H1 (cell line): ENCODE measurements around the gene HOXC11. TPM values are rescaled to one million over a fixed set of nuclear protein-coding genes. Genes with fewer than 3 reads are reported as not detected.

Experiments used
- CTCF ChIA-PET: fragments of 300-600 bp; sonication (Branson Sonifier 250); formaldehyde crosslinking; loops from one replicate; lab custom pipeline; 2021; ENCODE audit not compliant: partially characterized antibody; lab: Charles Lee
- POLR2A ChIA-PET: fragments of 300-600 bp; sonication (Branson Sonifier 250); formaldehyde crosslinking; loops from one replicate; lab custom pipeline; 2021; ENCODE audit warnings: inconsistent platforms; ENCODE audit not compliant: partially characterized antibody; lab: Charles Lee
- DNase-seq, 2 experiments: peaks; one replicate each; pipeline versions ENCODE4 v3.0.0 to v3.0.0-alpha.2; 2010 to 2022; ENCODE audit warnings: low spot score in 2 of 2, low read depth in 1 of 2, mixed read lengths in 1 of 2
- FAIRE-seq: peaks from 2 replicates; lab custom pipeline; 2011; peaks lifted over from hg19 to GRCh38; lab: Jason Lieb, UNC
- H2AFZ ChIP-seq: 2 replicates; pipeline ENCODE4 v1.8.1; 2012; ENCODE audit warnings: low read length, inconsistent platforms
- H2AK5ac ChIP-seq: 2 replicates; pipeline ENCODE4 v1.6.1; 2013; ENCODE audit warnings: low read depth, low read length
- H2BK120ac ChIP-seq: replicated peaks from 2 replicates; pipeline ENCODE3; 2013; ENCODE audit warnings: low read depth, low read length, inconsistent platforms
- H2BK12ac ChIP-seq: 2 replicates; pipeline ENCODE4 v1.6.1; 2013; ENCODE audit warnings: low read depth, low read length
- H2BK15ac ChIP-seq: 2 replicates; pipeline ENCODE4 v1.6.1; 2013; ENCODE audit warnings: low read length
- H2BK20ac ChIP-seq: 2 replicates; pipeline ENCODE4 v1.6.1; 2013; ENCODE audit warnings: low read length
- H2BK5ac ChIP-seq: 2 replicates; pipeline ENCODE4 v1.6.1; 2013; ENCODE audit warnings: low read depth, low read length
- H3K14ac ChIP-seq: 2 replicates; pipeline ENCODE4 v1.6.1; 2013; ENCODE audit warnings: inconsistent platforms; ENCODE audit not compliant: insufficient read length
- H3K18ac ChIP-seq: 2 replicates; pipeline ENCODE4 v1.6.1; 2013; ENCODE audit warnings: low read length; ENCODE audit errors: extremely low read depth
- H3K23ac ChIP-seq: 2 replicates; pipeline ENCODE4 v1.6.1; 2013; ENCODE audit warnings: inconsistent platforms; ENCODE audit not compliant: insufficient read length
- H3K23me2 ChIP-seq: 2 replicates; pipeline ENCODE4 v1.6.1; 2013; ENCODE audit warnings: low read depth, low read length
- H3K27ac ChIP-seq: 2 replicates; pipeline ENCODE4 v1.6.1; 2011; ENCODE audit warnings: low read depth, low read length, inconsistent platforms
- H3K27me3 ChIP-seq, 4 experiments: replicated peaks in 1 of 4; 1 replicate in 1 of 4; 2 replicates in 3 of 4; pipeline versions ENCODE4 v1.6.1 to v1.8.1; 2011 to 2013; ENCODE audit warnings: low read length in 3 of 4, mild to moderate bottlenecking in 3 of 4, inconsistent platforms in 2 of 4, mixed read lengths in 2 of 4, moderate library complexity in 1 of 4; ENCODE audit not compliant: control insufficient read depth in 3 of 4, insufficient read depth in 3 of 4; ENCODE audit errors: extremely low read depth in 1 of 4
- H3K36me3 ChIP-seq, 4 experiments: 2 replicates each; pipeline versions ENCODE4 v1.6.1 to v1.8.1; 2011 to 2013; ENCODE audit warnings: mild to moderate bottlenecking in 4 of 4, low read length in 3 of 4, moderate library complexity in 2 of 4, control low read depth in 1 of 4, inconsistent platforms in 1 of 4; ENCODE audit not compliant: insufficient read depth in 4 of 4, control insufficient read depth in 2 of 4
- H3K4ac ChIP-seq: replicated peaks from 2 replicates; pipeline ENCODE3; 2013; ENCODE audit warnings: low read length, low read depth, mixed read lengths, inconsistent platforms; ENCODE audit not compliant: insufficient read length
- H3K4me1 ChIP-seq, 4 experiments: replicated peaks in 1 of 4; 1 replicate in 1 of 4; 2 replicates in 3 of 4; pipeline versions ENCODE4 v1.6.1 to v1.8.1; 2011 to 2013; ENCODE audit warnings: low read length in 3 of 4, inconsistent platforms in 2 of 4, mixed read lengths in 1 of 4; ENCODE audit not compliant: insufficient read depth in 4 of 4, control insufficient read depth in 3 of 4
- H3K4me2 ChIP-seq, 2 experiments: 2 replicates each; pipeline versions ENCODE4 v1.6.1 to v1.8.1; 2011 to 2013; ENCODE audit warnings: low read depth in 2 of 2, low read length in 2 of 2, control low read depth in 1 of 2, inconsistent platforms in 1 of 2, mild to moderate bottlenecking in 1 of 2; ENCODE audit not compliant: insufficient read depth in 1 of 2
- H3K4me3 ChIP-seq, 4 experiments: fragments of 200-600, 300-600 bp in 1 of 4; sonication (generic), shearing (Covaris generic), sonication (Bioruptor Twin) in 1 of 4; 2 replicates each; pipeline versions ENCODE4 v1.5.1 to v1.8.1; 2011 to 2016; ENCODE audit warnings: low read length in 4 of 4, low read depth in 3 of 4, control low read depth in 2 of 4, inconsistent platforms in 2 of 4, mild to moderate bottlenecking in 2 of 4, mixed read lengths in 1 of 4, moderate library complexity in 1 of 4; ENCODE audit not compliant: insufficient read depth in 2 of 4; ENCODE audit errors: extremely low read depth in 1 of 4
- H3K56ac ChIP-seq: replicated peaks from 2 replicates; pipeline ENCODE3; 2013; ENCODE audit warnings: low read depth, mild to moderate bottlenecking, mixed read lengths, low read length, inconsistent platforms; ENCODE audit not compliant: insufficient read length
- H3K79me1 ChIP-seq: 2 replicates; pipeline ENCODE4 v1.6.1; 2013; ENCODE audit warnings: low read depth, low read length, control low read depth
- H3K79me2 ChIP-seq, 2 experiments: 2 replicates each; pipeline versions ENCODE4 v1.6.1 to v1.8.1; 2012 to 2013; ENCODE audit warnings: low read length in 2 of 2, mild to moderate bottlenecking in 2 of 2, inconsistent platforms in 1 of 2; ENCODE audit not compliant: insufficient read depth in 2 of 2, control insufficient read depth in 1 of 2
- H3K9ac ChIP-seq, 4 experiments: replicated peaks in 1 of 4; 1 replicate in 1 of 4; 2 replicates in 3 of 4; pipeline versions ENCODE4 v1.6.1 to v1.8.1; 2011 to 2013; ENCODE audit warnings: low read depth in 3 of 4, low read length in 3 of 4, control low read depth in 2 of 4, mild to moderate bottlenecking in 2 of 4, moderate library complexity in 2 of 4, inconsistent platforms in 1 of 4; ENCODE audit errors: extremely low read depth in 1 of 4
- H3K9me3 ChIP-seq, 2 experiments: 2 replicates each; pipeline versions ENCODE4 v1.6.1 to v1.8.1; 2012 to 2013; ENCODE audit warnings: mild to moderate bottlenecking in 2 of 2, moderate library complexity in 2 of 2, control low read depth in 1 of 2, inconsistent platforms in 1 of 2, low read depth in 1 of 2, low read length in 1 of 2, mixed read lengths in 1 of 2; ENCODE audit not compliant: insufficient read depth in 2 of 2
- H4K20me1 ChIP-seq, 2 experiments: replicated peaks in 1 of 2; 2 replicates each; pipeline versions ENCODE3 to v1.8.1; 2011 to 2013; ENCODE audit warnings: inconsistent platforms in 2 of 2, low read length in 2 of 2, mild to moderate bottlenecking in 1 of 2; ENCODE audit not compliant: insufficient read depth in 2 of 2, control insufficient read depth in 1 of 2
- H4K5ac ChIP-seq: 2 replicates; pipeline ENCODE4 v1.6.1; 2013; ENCODE audit warnings: low read length, low read depth, mixed read lengths, inconsistent platforms; ENCODE audit not compliant: insufficient read length
- H4K8ac ChIP-seq: 2 replicates; pipeline ENCODE4 v1.8.0; 2013; ENCODE audit warnings: mild to moderate bottlenecking, moderate library complexity, low read length, inconsistent platforms; ENCODE audit not compliant: insufficient read depth; ENCODE audit errors: extremely low read depth
- H4K91ac ChIP-seq: replicated peaks from 2 replicates; pipeline ENCODE3; 2013; ENCODE audit warnings: low read length, mixed read lengths, inconsistent platforms; ENCODE audit not compliant: insufficient read length
- CTCF ChIP-seq, 3 experiments: IDR thresholded peaks; 1 replicate in 2 of 3; 2 replicates in 1 of 3; pipeline versions ENCODE4 v1.5.1 to v1.6.1; 2011; ENCODE audit warnings: low read length in 3 of 3, mild to moderate bottlenecking in 3 of 3, inconsistent platforms in 2 of 3, low read depth in 1 of 3, moderate library complexity in 1 of 3; ENCODE audit not compliant: insufficient read depth in 1 of 3; ENCODE audit errors: control extremely low read depth in 1 of 3
- EZH2 ChIP-seq: fragments of 200-600 bp; sonication (generic); IDR thresholded peaks from 2 replicates; pipeline ENCODE4 v1.7.1; 2012; ENCODE audit warnings: low read depth, mild to moderate bottlenecking, moderate library complexity, low read length, inconsistent platforms; ENCODE audit not compliant: severe bottlenecking
- KDM4A ChIP-seq: IDR thresholded peaks from one replicate; pipeline ENCODE4 v1.7.1; 2012; ENCODE audit warnings: low read depth, mild to moderate bottlenecking, moderate library complexity, low read length, inconsistent platforms; ENCODE audit not compliant: severe bottlenecking
- KDM5A ChIP-seq: fragments of 200-600 bp; IDR thresholded peaks from 2 replicates; pipeline ENCODE4 v1.7.1; 2012; ENCODE audit warnings: mild to moderate bottlenecking, low read length, inconsistent platforms, mixed read lengths
- SP2 ChIP-seq: IDR thresholded peaks from 2 replicates; pipeline ENCODE4 v1.6.1; 2012; ENCODE audit warnings: mild to moderate bottlenecking, low read length, inconsistent platforms
- SUZ12 ChIP-seq: fragments of 200-600 bp; sonication (generic); IDR thresholded peaks from 2 replicates; pipeline ENCODE4 v1.6.1; 2012; ENCODE audit warnings: mild to moderate bottlenecking, inconsistent platforms, low read length, moderate library complexity, mixed read lengths
- WGBS, 2 experiments: shearing (Covaris generic) in 1 of 2; methylation state at CpG; one replicate each; pipeline versions ENCODE4 v1.1.6 to v1.1.7; 2013 to 2015; ENCODE audit warnings: low lambda C conversion rate in 2 of 2, mixed read lengths in 2 of 2, inconsistent platforms in 1 of 2, low coverage in 1 of 2, missing lambda C conversion rate in 1 of 2; ENCODE audit not compliant: insufficient replicate concordance in 2 of 2, insufficient coverage in 1 of 2, insufficient read length in 1 of 2; ENCODE audit errors: extremely low coverage in 1 of 2, missing lambda C conversion rate in 1 of 2; 5-methylcytosine and 5-hydroxymethylcytosine counted together
- polyA plus RNA-seq, 7 experiments: library from polyadenylated mRNA; depleted of rRNA in 3 of 7; stranded (reverse) in 5 of 7; unstranded in 2 of 7; fragments of >200 nt in 5 of 7; fragments of 200-250 nt in 2 of 7; gene quantifications; 1 replicate in 5 of 7; 2 replicates in 1 of 7; 4 replicates in 1 of 7; pipeline versions ENCODE4 v1.2.1 to v1.2.3, GENCODE V29; 2011 to 2013; ENCODE audit warnings: missing spikeins in 2 of 7, mixed read lengths in 2 of 7
- total RNA-seq: library from RNA; stranded (reverse); fragmentation: NEBNext Ultra II Directional; extraction: Animal tissue kit (Norgen Biotek cat#: 25700); gene quantifications from 2 replicates; pipeline ENCODE4 v1.2.1, GENCODE V29; 2021

HOXC11 gene
- total and polyA plus RNA-seq, 2 of the 8 experiments (the other 6 are each of a cell fraction or from before 2014, with no cell fraction given) = not detected

GRCh38 chr12:53942467-53942997 is 30.4 kb upstream of the HOXC11 start:
- H2BK120ac ChIP-seq = no peak overlapping the region
- ChIA-PET CTCF (interaction anchor here (0.6 to 1.6 kb wide), 3 partner anchors 12 to 150 kb away, joined by 3 to 4 read pairs (median 3); no protein-coding TSS in a partner anchor), POLR2A (interaction anchor here (1.5 kb wide), 1 partner anchor 19 kb away, joined by 3 read pairs; no protein-coding TSS in a partner anchor)
- H3K27ac ChIP-seq = no peak overlapping the region
- H2BK15ac ChIP-seq = no peak overlapping the region
- H2AK5ac ChIP-seq = no peak overlapping the region
- no peaks in the 10 kb centered on the region for H3K23me2 ChIP-seq
- H4K91ac ChIP-seq = no peak overlapping the region
- H3K4ac ChIP-seq = no peak overlapping the region
- H2BK5ac ChIP-seq = no peak overlapping the region
- H3K79me2 ChIP-seq = no peaks in the 10 kb centered on the region
- no peak overlapping the region for H2AFZ ChIP-seq
- H3K27me3 ChIP-seq = peaks cover 89 to 100% (median 97%) of the 10 kb centered on the region in 4 experiments
- H3K4me1 ChIP-seq = peaks cover 0 to 6% (median 5%) of the 10 kb centered on the region in 4 experiments; a peak in 4 of 7 replicates
- H2BK20ac ChIP-seq = no peak overlapping the region
- H3K4me2 ChIP-seq = no peak overlapping the region
- no peaks in the 10 kb centered on the region for H3K9me3 ChIP-seq
- H4K5ac ChIP-seq = no peak overlapping the region
- H3K36me3 ChIP-seq = peaks cover 0 to 4% (median 0%) of the 10 kb centered on the region in 4 experiments; a peak in 1 of 8 replicates
- peaks cover 12 to 25% of the 10 kb centered on the region in 2 experiments for H4K20me1 ChIP-seq
- H3K9ac ChIP-seq = no peak overlapping the region
- H3K4me3 ChIP-seq = no peak overlapping the region
- no peak overlapping the region for H4K8ac ChIP-seq
- FAIRE-seq (no peak), DNase-seq (no peak)
- H3K79me1 ChIP-seq = no peaks in the 10 kb centered on the region
- no peak overlapping the region for H2BK12ac ChIP-seq
- no peak overlapping the region for H3K56ac ChIP-seq
- H3K23ac ChIP-seq = no peak overlapping the region
- H3K14ac ChIP-seq = no peak overlapping the region
- no peak overlapping the region for H3K18ac ChIP-seq
- no peak for TF ChIP-seq KDM5A
- TF ChIP-seq SP2 = no peak
- TF ChIP-seq KDM4A = no peak
- no peak for TF ChIP-seq CTCF (IDR thresholded peaks at IDR 0.05; ENCODE audit: control extremely low read depth in 1 of 3, insufficient read depth in 1 of 3, low read depth in 1 of 3, low read length in 3 of 3)
- peak; percentile 30 for TF ChIP-seq EZH2
- TF ChIP-seq SUZ12 = peak; percentile 60
- WGBS, 2 experiments = 40% methylated on average over 2 of the region's 2 CpGs; no CpG with 5 or more reads in 1 of the 2 experiments
